UCSD-AML1 (cell line): Measurements from ENCODE around the gene SRGAP2B.
"Not testable (repeated sequence)": the region's sequence is repeated elsewhere in the genome, so short reads cannot be mapped to it uniquely, and the experiment has no call there.

ENCODE experiments used
- DNase-seq: peaks from one replicate; lab custom pipeline; 2025; ENCODE audit not compliant: unreplicated experiment; lab: John Stamatoyannopoulos, UW

Gene SRGAP2B

GRCh38 chr1:144961604-144962583 lies 133.2 kb downstream of the SRGAP2B start:
- DNase-seq, result not testable (repeated sequence)

GRCh38 chr1:144960929-144961488 lies 134.1 kb downstream of the SRGAP2B start:
- DNase-seq, result not testable (repeated sequence)

- not testable (repeated sequence) for DNase-seq
These were observed 146.7 kb downstream of the SRGAP2B start for GRCh38 chr1:144948390-144948789.

- not testable (repeated sequence) for DNase-seq
These were observed 147.6 kb downstream of the SRGAP2B start for GRCh38 chr1:144947495-144947894.

GRCh38 chr1:144946525-144947480 lies 148.3 kb downstream of the SRGAP2B start:
- DNase-seq, result not testable (repeated sequence)

GRCh38 chr1:144941710-144942109 lies 153.4 kb downstream of the SRGAP2B start:
- DNase-seq, result not testable (repeated sequence)

GRCh38 chr1:144940054-144940453 lies 155.1 kb downstream of the SRGAP2B start:
- not testable (repeated sequence) for DNase-seq

DNA sequence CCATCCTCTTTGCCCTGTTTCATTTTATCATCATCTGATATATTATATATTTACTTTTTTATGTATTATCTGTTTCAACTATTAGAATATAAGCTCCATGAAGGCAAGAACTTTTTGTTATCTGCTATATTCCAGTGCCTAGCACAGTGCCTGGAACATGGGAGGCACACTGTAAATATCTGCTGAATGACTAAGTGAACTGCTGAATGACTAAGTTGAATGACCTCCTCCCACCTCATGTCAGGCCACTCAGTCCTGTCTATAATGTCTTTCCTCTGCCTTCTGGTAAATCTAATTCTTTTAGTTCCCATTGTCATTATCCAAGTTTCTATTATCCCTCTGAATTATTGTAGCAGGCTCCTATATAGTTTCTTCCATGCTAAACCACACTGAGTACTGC lies 156.5 kb downstream of the SRGAP2B start:
- not testable (repeated sequence) for DNase-seq

GRCh38 chr1:144936186-144936732 lies 158.9 kb downstream of the SRGAP2B start:
- not testable (repeated sequence) for DNase-seq

GRCh38 chr1:144935310-144935709 lies 159.8 kb downstream of the SRGAP2B start:
- not testable (repeated sequence) for DNase-seq

GRCh38 chr1:144933014-144933413 lies 162.1 kb downstream of the SRGAP2B start:
- DNase-seq, result not testable (repeated sequence)

- not testable (repeated sequence) for DNase-seq
These were observed 163.0 kb downstream of the SRGAP2B start for GRCh38 chr1:144932153-144932552.

DNA sequence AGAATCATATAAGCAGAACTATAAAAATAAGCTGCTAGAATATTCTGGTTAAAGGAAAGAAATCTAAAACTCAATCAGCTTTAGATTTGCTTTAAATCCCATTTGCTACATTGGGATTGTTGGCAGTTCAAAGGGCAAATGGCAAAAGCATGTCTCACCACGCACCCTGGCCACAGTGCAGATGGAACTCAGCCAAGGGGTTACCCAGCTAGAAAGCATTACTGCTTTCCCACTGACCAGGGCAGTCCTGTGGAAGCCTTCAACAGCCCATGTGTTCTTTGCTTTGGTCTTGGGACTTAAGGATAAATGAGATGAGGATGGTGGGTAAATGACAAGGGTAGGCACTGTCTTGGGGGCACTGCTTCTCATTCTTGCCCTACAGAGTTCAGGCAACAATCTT lies 163.6 kb downstream of the SRGAP2B start:
- not testable (repeated sequence) for DNase-seq

- not testable (repeated sequence) for DNase-seq
These were observed 164.9 kb downstream of the SRGAP2B start for GRCh38 chr1:144930085-144930777.

GRCh38 chr1:144927292-144927691 lies 167.8 kb downstream of the SRGAP2B start:
- not testable (repeated sequence) for DNase-seq

GRCh38 chr1:144923640-144924039 lies 171.5 kb downstream of the SRGAP2B start:
- not testable (repeated sequence) for DNase-seq

GRCh38 chr1:144922785-144923184 lies 172.3 kb downstream of the SRGAP2B start:
- not testable (repeated sequence) for DNase-seq

GRCh38 chr1:144919106-144919505 lies 176.0 kb downstream of the SRGAP2B start:
- DNase-seq, result not testable (repeated sequence)

DNA sequence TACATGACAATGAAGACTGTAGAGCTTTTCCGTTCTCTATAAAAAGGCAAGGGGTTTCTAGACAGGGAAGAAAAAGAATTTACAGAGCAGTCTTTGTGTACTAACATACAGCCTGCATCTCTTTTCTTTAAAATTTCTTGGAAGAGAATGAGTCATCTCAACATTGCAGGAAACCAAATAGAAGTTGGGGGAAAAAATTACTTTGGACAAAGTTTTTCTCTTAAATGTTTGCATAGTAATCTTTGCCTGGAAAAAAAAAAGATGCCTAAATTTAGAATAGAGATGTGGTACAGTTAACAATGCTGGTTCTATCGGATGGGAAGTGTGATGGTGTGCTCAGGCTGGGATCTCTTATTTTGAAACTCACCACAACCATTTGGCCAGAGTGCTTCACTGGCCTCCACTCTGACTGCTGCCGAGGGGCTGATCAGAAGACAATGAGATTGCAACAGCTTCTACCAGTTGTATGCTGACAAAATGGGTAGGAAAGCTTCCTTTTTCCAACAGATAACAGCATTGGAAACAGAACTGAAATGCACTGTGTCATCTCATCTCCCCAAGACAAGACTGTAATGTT lies 177.0 kb downstream of the SRGAP2B start:
- not testable (repeated sequence) for DNase-seq
